CD14-positive monocyte (primary cell): ENCODE results near the gene FCSK. TPM values are rescaled to one million over a fixed set of nuclear protein-coding genes. Genes with fewer than 3 reads are reported as not detected.
A peak's percentile ranks its signal among the peaks of the same experiment; 100 is the strongest.

Experiments
- DNase-seq, 3 donors: peaks; one replicate each; pipeline ENCODE4 v3.0.0-alpha.2; 2011 to 2022
- H2AFZ ChIP-seq: 2 replicates; pipeline ENCODE4 v1.6.0; 2012; ENCODE audit warnings: mild to moderate bottlenecking, low read depth, low read length, inconsistent platforms; ENCODE audit not compliant: insufficient read depth, poor library complexity, severe bottlenecking
- H3K27ac ChIP-seq, 2 donors: 1 replicate in 1 of 2; 2 replicates in 1 of 2; pipeline ENCODE4 v1.5.1; 2012 to 2013; ENCODE audit warnings: low read length in 2 of 2, control low read depth in 1 of 2, inconsistent platforms in 1 of 2, low read depth in 1 of 2, mild to moderate bottlenecking in 1 of 2
- H3K27me3 ChIP-seq, 2 donors: one replicate each; pipeline versions ENCODE4 v1.6.0 to v1.6.1; 2011 to 2013; ENCODE audit warnings: low read length in 2 of 2; ENCODE audit not compliant: control insufficient read depth in 2 of 2, insufficient read depth in 2 of 2
- H3K36me3 ChIP-seq, 2 donors: replicated peaks in 1 of 2; 1 replicate in 1 of 2; 2 replicates in 1 of 2; pipeline versions ENCODE4 v1.5.1 to v1.6.1; 2012 to 2013; ENCODE audit warnings: low read length in 2 of 2, control low read depth in 1 of 2, inconsistent platforms in 1 of 2, mild to moderate bottlenecking in 1 of 2; ENCODE audit not compliant: insufficient read depth in 2 of 2, control insufficient read depth in 1 of 2
- H3K4me1 ChIP-seq, 2 donors: 1 replicate in 1 of 2; 2 replicates in 1 of 2; pipeline versions ENCODE4 v1.5.1 to v1.6.1; 2012 to 2013; ENCODE audit warnings: low read length in 2 of 2, control low read depth in 1 of 2, inconsistent platforms in 1 of 2, mild to moderate bottlenecking in 1 of 2, moderate library complexity in 1 of 2; ENCODE audit not compliant: insufficient read depth in 2 of 2, control insufficient read depth in 1 of 2
- H3K4me2 ChIP-seq: replicated peaks from 2 replicates; pipeline ENCODE3; 2012; ENCODE audit warnings: low read length, moderate library complexity, mild to moderate bottlenecking; ENCODE audit not compliant: poor library complexity, severe bottlenecking; ENCODE audit errors: extremely low read depth
- H3K4me3 ChIP-seq, 3 experiments: fragments of 200-600 bp in 1 of 3; sonication (generic) in 1 of 3; replicated peaks in 1 of 3; 1 replicate in 2 of 3; 2 replicates in 1 of 3; pipeline ENCODE4 v1.5.1; 2011 to 2013; ENCODE audit warnings: low read length in 3 of 3, mild to moderate bottlenecking in 3 of 3, control low read depth in 2 of 3, low read depth in 2 of 3, inconsistent platforms in 1 of 3, moderate library complexity in 1 of 3
- H3K79me2 ChIP-seq: 2 replicates; pipeline ENCODE4 v1.6.0; 2012; ENCODE audit warnings: mild to moderate bottlenecking, control low read depth, inconsistent platforms, low read length, moderate library complexity; ENCODE audit not compliant: insufficient read depth
- H3K9ac ChIP-seq: 2 replicates; pipeline ENCODE4 v1.6.0; 2017; ENCODE audit warnings: low read length, mild to moderate bottlenecking; ENCODE audit not compliant: insufficient read depth, poor library complexity, severe bottlenecking
- H3K9me3 ChIP-seq, 2 donors: replicated peaks in 1 of 2; 1 replicate in 1 of 2; 2 replicates in 1 of 2; pipeline versions ENCODE4 v1.5.1 to v1.6.1; 2012 to 2013; ENCODE audit warnings: low read length in 2 of 2, control low read depth in 1 of 2; ENCODE audit not compliant: control insufficient read depth in 1 of 2, insufficient read depth in 1 of 2
- H4K20me1 ChIP-seq: 2 replicates; pipeline ENCODE4 v1.6.0; 2012; ENCODE audit warnings: mild to moderate bottlenecking, low read length, control low read depth, moderate library complexity; ENCODE audit not compliant: insufficient read depth
- H3K27ac Mint-ChIP-seq, 7 donors: one replicate each; pipeline ENCODE4 v1.8.0; 2020; ENCODE audit warnings: mild to moderate bottlenecking in 7 of 7, mixed read lengths in 7 of 7, moderate library complexity in 6 of 7, inconsistent platforms in 2 of 7
- H3K27me3 Mint-ChIP-seq, 3 donors: one replicate each; pipeline ENCODE4 v1.8.0; 2021 to 2022; ENCODE audit warnings: low read depth in 3 of 3, mild to moderate bottlenecking in 3 of 3, mixed read lengths in 3 of 3, moderate library complexity in 3 of 3, inconsistent platforms in 1 of 3
- H3K36me3 Mint-ChIP-seq, 2 donors: one replicate each; pipeline ENCODE4 v1.8.0; 2020; ENCODE audit warnings: mixed read lengths in 2 of 2, inconsistent platforms in 1 of 2, mild to moderate bottlenecking in 1 of 2
- H3K4me1 Mint-ChIP-seq: one replicate; pipeline ENCODE4 v1.8.0; 2020; ENCODE audit warnings: mild to moderate bottlenecking, mixed read lengths
- H3K4me3 Mint-ChIP-seq, 2 donors: one replicate each; pipeline ENCODE4 v1.8.0; 2020; ENCODE audit warnings: mild to moderate bottlenecking in 2 of 2, mixed read lengths in 2 of 2, moderate library complexity in 1 of 2
- H3K9me3 Mint-ChIP-seq, 7 donors: one replicate each; pipeline ENCODE4 v1.8.0; 2020 to 2022; ENCODE audit warnings: mixed read lengths in 7 of 7, mild to moderate bottlenecking in 6 of 7, moderate library complexity in 6 of 7, inconsistent platforms in 2 of 7
- CTCF ChIP-seq: fragments of 200-600 bp; IDR thresholded peaks from one replicate; pipeline ENCODE4 v1.8.0; 2022; ENCODE audit warnings: antibody characterized with exemption, mild to moderate bottlenecking
- WGBS: methylation state at CpG from one replicate; pipeline ENCODE4 v1.1.5; 2013; ENCODE audit warnings: missing lambda C conversion rate; ENCODE audit not compliant: insufficient coverage; 5-methylcytosine and 5-hydroxymethylcytosine counted together
- intact Hi-C, 2 donors: fragments of 100-400 bp; cut with micrococcal nuclease; formaldehyde crosslinking; loops; one replicate each; pipeline versions ENCODE4 v1.15.0 to v1.15.1; 2023
- polyA plus RNA-seq, 3 donors: library from polyadenylated mRNA; depleted of rRNA in 1 of 3; unstranded in 2 of 3; stranded (reverse) in 1 of 3; fragments of 300-500 nt in 2 of 3; fragments of >200 nt in 1 of 3; fragmentation: Illumina TruSeq in 2 of 3; gene quantifications; 1 replicate in 2 of 3; 2 replicates in 1 of 3; pipeline ENCODE4 v1.2.3, GENCODE V29; 2012 to 2021

The FCSK gene
- polyA plus RNA-seq, 3 donors: 4.2 to 19.0 (median 6.4) TPM

GRCh38 chr16:70453117-70453891 lies 1.1 kb upstream of the FCSK start:
- H3K4me1 ChIP-seq: peaks cover 11 to 19% of the 10 kb centered on the region in 2 donors
- no peaks in the 10 kb centered on the region for H3K79me2 ChIP-seq
- intact Hi-C loops: loop anchor here (2.0 to 10.0 kb wide), 3 partner anchors 55 to 71 kb away; partner anchors contain the start of genes COG4 (in 1 of the 2) and SF3B3 (in 1 of the 2)
- no peaks in the 10 kb centered on the region for H4K20me1 ChIP-seq
- WGBS: 92% methylated on average over 9 of the region's 11 CpGs
- peak overlapping the region in 1 of 2 donors; percentile 94 for H3K27ac ChIP-seq
- H2AFZ ChIP-seq: peak overlapping the region; percentile 96
- no peaks in the 10 kb centered on the region for H3K9me3 ChIP-seq
- H3K4me2 ChIP-seq: peak overlapping the region; percentile 99
- no peaks in the 10 kb centered on the region for H3K36me3 ChIP-seq
- Mint-ChIP-seq H3K4me3 (peak overlapping the region; percentile 80 to 90), H3K4me1 (peaks cover 24% of the 10 kb centered on the region), H3K27ac (peak overlapping the region in 1 of 7 donors; percentile 92), H3K9me3 (no peaks in the 10 kb centered on the region), H3K27me3 (peaks cover 12 to 28% (median 13%) of the 10 kb centered on the region in 3 donors), H3K36me3 (no peaks in the 10 kb centered on the region)
- no peak for TF ChIP-seq CTCF
- DNase-seq: no peak
- H3K9ac ChIP-seq: peak overlapping the region; percentile 88
- H3K4me3 ChIP-seq: peak overlapping the region; percentile 64 to 89 (median 84)
- peaks cover 0 to 11% of the 10 kb centered on the region in 2 donors for H3K27me3 ChIP-seq

- Histone ChIP-seq H2AFZ (peak overlapping the region; percentile 96), H3K9me3 (no peaks in the 10 kb centered on the region), H3K27me3 (peaks cover 0 to 11% of the 10 kb centered on the region in 2 donors), H3K4me3 (peak overlapping the region; percentile 64 to 89 (median 84)), H3K4me1 (peaks cover 11 to 19% of the 10 kb centered on the region in 2 donors), H3K4me2 (peak overlapping the region; percentile 99), H3K27ac (peak overlapping the region in 1 of 2 donors; percentile 94), H3K36me3 (no peaks in the 10 kb centered on the region), H3K9ac (peak overlapping the region; percentile 88), H3K79me2 (no peaks in the 10 kb centered on the region), H4K20me1 (no peaks in the 10 kb centered on the region)
- H3K27me3 Mint-ChIP-seq: peaks cover 12 to 28% (median 13%) of the 10 kb centered on the region in 3 donors
- no peak for TF ChIP-seq CTCF
- peak overlapping the region; percentile 38 to 98 (median 94) for H3K27ac Mint-ChIP-seq
- H3K4me3 Mint-ChIP-seq: peak overlapping the region; percentile 80 to 90
- no peaks in the 10 kb centered on the region for H3K9me3 Mint-ChIP-seq
- H3K4me1 Mint-ChIP-seq: peaks cover 24% of the 10 kb centered on the region
- no peak for DNase-seq
- intact Hi-C loops: loop anchor here (2.0 to 10.0 kb wide), 3 partner anchors 55 to 71 kb away; partner anchors contain the start of genes COG4 (in 1 of the 2) and SF3B3 (in 1 of the 2)
- 0% methylated on average over 3 of the region's 8 CpGs for WGBS
- H3K36me3 Mint-ChIP-seq: no peaks in the 10 kb centered on the region
These were observed 538 bp upstream of the FCSK start for GRCh38 chr16:70453892-70454221.
